Tibial nerve (tissue), 3 donors: ENCODE results near the gene VPREB3.

Experiments
- POLR2A ChIP-seq, 2 donors: fragments of 450-650 bp; IDR thresholded peaks; one replicate each; pipeline ENCODE4 v1.6.1; 2017; ENCODE audit warnings: antibody characterized with exemption in 2 of 2, mild to moderate bottlenecking in 2 of 2, moderate library complexity in 2 of 2
- TF ChIP-seq, protein P1 (sequence below), 5 experiments: fragments of 200-600 bp in 3 of 5; fragments of 450-650 bp in 2 of 5; sonication (generic) in 3 of 5; IDR thresholded peaks; one replicate each; pipeline ENCODE4 v1.5.1; 2016 to 2019; ENCODE audit warnings: antibody characterized with exemption in 5 of 5, mild to moderate bottlenecking in 3 of 5, moderate library complexity in 2 of 5

DNA sequence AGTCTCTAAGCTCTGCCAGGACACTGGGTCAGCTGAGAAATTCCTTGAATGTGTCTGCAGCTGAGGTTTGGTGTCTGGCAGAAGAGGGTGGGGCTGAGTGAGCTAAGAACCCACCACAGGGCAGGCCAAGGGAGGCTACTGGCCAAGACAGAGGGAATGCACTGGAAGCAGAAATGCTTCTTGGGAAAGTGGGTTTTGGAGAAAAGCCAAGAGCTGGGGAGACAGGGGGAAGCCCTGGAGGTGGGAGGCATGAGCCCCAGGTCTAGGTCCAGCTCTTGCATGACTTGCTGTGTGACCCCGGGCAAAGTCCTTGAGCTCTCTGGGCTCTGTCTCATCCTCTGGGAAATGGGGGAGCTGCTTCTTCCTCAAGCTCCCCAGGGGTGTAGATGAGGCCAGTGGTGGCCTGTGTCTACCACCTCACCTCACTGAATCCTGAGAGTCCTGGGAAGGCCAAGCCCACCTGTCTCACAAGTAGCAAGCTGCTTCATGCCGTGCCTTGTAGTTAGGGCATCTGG is 20.8 kb upstream of the VPREB3 start:
- TF ChIP-seq, protein P1, sequence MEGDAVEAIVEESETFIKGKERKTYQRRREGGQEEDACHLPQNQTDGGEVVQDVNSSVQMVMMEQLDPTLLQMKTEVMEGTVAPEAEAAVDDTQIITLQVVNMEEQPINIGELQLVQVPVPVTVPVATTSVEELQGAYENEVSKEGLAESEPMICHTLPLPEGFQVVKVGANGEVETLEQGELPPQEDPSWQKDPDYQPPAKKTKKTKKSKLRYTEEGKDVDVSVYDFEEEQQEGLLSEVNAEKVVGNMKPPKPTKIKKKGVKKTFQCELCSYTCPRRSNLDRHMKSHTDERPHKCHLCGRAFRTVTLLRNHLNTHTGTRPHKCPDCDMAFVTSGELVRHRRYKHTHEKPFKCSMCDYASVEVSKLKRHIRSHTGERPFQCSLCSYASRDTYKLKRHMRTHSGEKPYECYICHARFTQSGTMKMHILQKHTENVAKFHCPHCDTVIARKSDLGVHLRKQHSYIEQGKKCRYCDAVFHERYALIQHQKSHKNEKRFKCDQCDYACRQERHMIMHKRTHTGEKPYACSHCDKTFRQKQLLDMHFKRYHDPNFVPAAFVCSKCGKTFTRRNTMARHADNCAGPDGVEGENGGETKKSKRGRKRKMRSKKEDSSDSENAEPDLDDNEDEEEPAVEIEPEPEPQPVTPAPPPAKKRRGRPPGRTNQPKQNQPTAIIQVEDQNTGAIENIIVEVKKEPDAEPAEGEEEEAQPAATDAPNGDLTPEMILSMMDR (IDR thresholded peaks at IDR 0.05): no peak
- TF ChIP-seq POLR2A (IDR thresholded peaks at IDR 0.05): no peak
